Coronary artery (tissue), 2 donors: ENCODE measurements around the gene SCNN1A.

ENCODE experiments used
- DNase-seq: peaks from one replicate; pipeline ENCODE4 v3.0.0-alpha.2; 2017; ENCODE audit warnings: low spot score
- H3K27ac ChIP-seq, 2 donors: fragments of 200-600 bp; sonication (generic); one replicate each; pipeline ENCODE4 v1.5.1; 2016 to 2019
- H3K4me3 ChIP-seq: fragments of 200-600 bp; sonication (generic); 2 replicates; pipeline ENCODE4 v1.5.1; 2016; ENCODE audit warnings: mild to moderate bottlenecking, moderate library complexity
- CTCF ChIP-seq: fragments of 200-600 bp; sonication (generic); IDR thresholded peaks from one replicate; pipeline ENCODE4 v1.5.1; 2019; ENCODE audit warnings: antibody characterized with exemption

SCNN1A gene

GRCh38 chr12:6326316-6327228, 48.8 kb downstream of the SCNN1A start:
- Histone ChIP-seq H3K27ac (peak overlapping the region in 1 of 2 donors; percentile 80), H3K4me3 (peak overlapping the region; percentile 45)
- DNase-seq = no peak
- TF ChIP-seq CTCF = peak; percentile 14

- TF ChIP-seq CTCF = no peak
- H3K4me3 ChIP-seq = no peak overlapping the region
- no peak for DNase-seq
- peak overlapping the region in 1 of 2 donors; percentile 84 for H3K27ac ChIP-seq
Measured at GRCh38 chr12:6324936-6325750, 50.2 kb downstream of the SCNN1A start.

- Histone ChIP-seq H3K27ac (peak overlapping the region; percentile 56 to 84), H3K4me3 (peak overlapping the region; percentile 34)
- TF ChIP-seq CTCF = no peak
- no peak for DNase-seq
Measured at GRCh38 chr12:6323995-6324711, 51.2 kb downstream of the SCNN1A start.

- Histone ChIP-seq H3K27ac (peak overlapping the region; percentile 56 to 84), H3K4me3 (peak overlapping the region; percentile 34)
- TF ChIP-seq CTCF = peak; percentile 25
- DNase-seq = no peak
Measured at GRCh38 chr12:6323340-6323994, 51.9 kb downstream of the SCNN1A start.

GRCh38 chr12:6322969-6323339, 52.4 kb downstream of the SCNN1A start:
- peak overlapping the region; percentile 56 to 84 for H3K27ac ChIP-seq
- H3K4me3 ChIP-seq = peak overlapping the region; percentile 34
- DNase-seq = no peak
- TF ChIP-seq CTCF = no peak

- peak overlapping the region; percentile 56 to 84 for H3K27ac ChIP-seq
- H3K4me3 ChIP-seq = no peak overlapping the region
- DNase-seq = no peak
- TF ChIP-seq CTCF = no peak
Measured at GRCh38 chr12:6322352-6322751, 53.0 kb downstream of the SCNN1A start.
